ES-I3 (cell line): ENCODE results near the gene COL11A1.
"Not testable (repeated sequence)": the region's sequence is repeated elsewhere in the genome, so short reads cannot be mapped to it uniquely, and the experiment has no call there.

Experiments used
- H3K36me3 ChIP-seq: 2 replicates; pipeline ENCODE4 v1.6.1; 2013; ENCODE audit warnings: mild to moderate bottlenecking, low read length, control low read depth, moderate library complexity; ENCODE audit not compliant: insufficient read depth
- H3K4me1 ChIP-seq: 2 replicates; pipeline ENCODE4 v1.6.1; 2013; ENCODE audit warnings: mild to moderate bottlenecking, control low read depth, low read length; ENCODE audit not compliant: insufficient read depth
- H3K9ac ChIP-seq: 2 replicates; pipeline ENCODE4 v1.6.1; 2013; ENCODE audit warnings: low read depth, mild to moderate bottlenecking, low read length, moderate library complexity
- H3K9me3 ChIP-seq: 2 replicates; pipeline ENCODE4 v1.6.1; 2013; ENCODE audit warnings: mild to moderate bottlenecking, low read length, moderate library complexity; ENCODE audit not compliant: control insufficient read depth, insufficient read depth

COL11A1 gene

GRCh38 chr1:103109311-103109920 is 1.1 kb upstream of the COL11A1 start:
- no peaks in the 10 kb centered on the region for H3K9me3 ChIP-seq

GRCh38 chr1:103107741-103108375 is 464 bp downstream of the COL11A1 start:
- H3K9ac ChIP-seq = peak overlapping the region; percentile 98
- H3K4me1 ChIP-seq = no peaks in the 10 kb centered on the region; the same call in none of the 2 replicates
- no peaks in the 10 kb centered on the region for H3K36me3 ChIP-seq
- no peaks in the 10 kb centered on the region for H3K9me3 ChIP-seq

More at GRCh38 chr1:103109311-103109920, 1.1 kb upstream of the COL11A1 start:
- H3K36me3 ChIP-seq = no peaks in the 10 kb centered on the region
- no peaks in the 10 kb centered on the region; the same call in none of the 2 replicates for H3K4me1 ChIP-seq
- H3K9ac ChIP-seq = peak overlapping the region; percentile 98

GRCh38 chr1:103106426-103107341 is 1.6 kb downstream of the COL11A1 start:
- Histone ChIP-seq H3K9ac (peak overlapping the region; percentile 98; the same call in 1 of the 2 replicates), H3K9me3 (no peaks in the 10 kb centered on the region), H3K4me1 (no peaks in the 10 kb centered on the region; the same call in none of the 2 replicates), H3K36me3 (no peaks in the 10 kb centered on the region)

DNA sequence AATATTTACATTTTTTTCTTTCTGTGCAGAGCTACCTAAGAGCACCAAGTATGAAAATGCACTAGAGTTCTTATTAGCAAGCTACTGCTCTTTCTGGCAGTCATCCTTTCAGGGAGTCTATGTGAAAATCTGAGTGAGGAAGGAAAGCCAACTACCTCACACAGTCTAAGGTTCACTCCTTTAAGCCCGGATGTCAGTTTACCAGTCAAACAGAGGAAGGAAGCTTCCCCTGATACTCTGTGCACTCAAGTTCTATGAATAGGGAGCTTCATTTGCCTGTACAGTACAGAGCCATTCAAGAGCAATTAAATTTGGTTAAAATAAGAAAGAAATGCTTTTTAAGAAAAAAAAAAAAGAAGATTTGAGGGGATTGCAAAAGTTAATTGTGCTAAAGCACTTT is 6.9 kb downstream of the COL11A1 start:
- no peak overlapping the region for H3K9ac ChIP-seq
- no peaks in the 10 kb centered on the region for H3K36me3 ChIP-seq
- H3K4me1 ChIP-seq = no peaks in the 10 kb centered on the region
- H3K9me3 ChIP-seq = no peaks in the 10 kb centered on the region

DNA sequence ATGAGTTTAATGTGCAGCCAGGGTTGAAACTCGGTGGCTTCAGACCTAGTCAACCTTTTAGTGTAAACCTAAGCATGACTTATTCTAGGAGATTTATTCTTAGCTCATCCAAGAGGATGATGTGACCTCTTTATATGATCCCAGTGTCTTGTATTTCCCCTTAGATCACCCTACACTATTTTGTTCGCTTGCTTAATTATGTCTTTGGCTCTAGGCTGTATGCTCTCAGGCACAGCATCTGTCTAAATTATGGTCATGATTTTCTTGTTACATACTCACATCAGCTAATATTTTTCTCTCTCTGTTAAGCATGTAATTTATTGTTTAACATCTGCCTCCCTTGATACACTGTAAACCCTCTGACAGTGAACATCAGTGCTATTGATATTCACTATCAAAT is 19.1 kb downstream of the COL11A1 start:
- no peaks in the 10 kb centered on the region for H3K4me1 ChIP-seq

GRCh38 chr1:103087256-103087655 is 21.1 kb downstream of the COL11A1 start:
- Histone ChIP-seq H3K9ac (no peak overlapping the region), H3K4me1 (no peaks in the 10 kb centered on the region), H3K9me3 (no peaks in the 10 kb centered on the region), H3K36me3 (no peaks in the 10 kb centered on the region)

More for the DNA sequence above, 19.1 kb downstream of the COL11A1 start:
- Histone ChIP-seq H3K9ac (no peak overlapping the region), H3K9me3 (no peaks in the 10 kb centered on the region), H3K36me3 (no peaks in the 10 kb centered on the region)

DNA sequence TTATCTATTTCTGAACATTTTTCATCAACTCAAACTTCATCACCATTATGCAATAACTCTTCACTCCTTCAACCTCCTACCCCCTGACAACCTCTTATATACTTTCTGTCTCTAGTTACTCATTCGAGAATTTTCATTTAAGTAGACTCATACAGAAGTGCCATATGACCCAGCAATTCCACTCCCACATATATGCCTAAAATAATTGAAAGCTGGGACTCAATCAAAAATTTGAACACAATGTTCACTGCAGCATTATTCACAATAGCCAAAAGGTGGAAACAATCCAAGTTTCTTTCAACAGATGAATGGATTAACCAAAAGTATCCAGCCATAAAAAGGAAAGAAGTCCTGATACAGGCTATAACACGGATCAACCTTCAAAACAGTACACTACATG is 24.1 kb downstream of the COL11A1 start:
- no peaks in the 10 kb centered on the region for H3K36me3 ChIP-seq
- H3K9me3 ChIP-seq = no peaks in the 10 kb centered on the region
- H3K9ac ChIP-seq = no peak overlapping the region
- no peaks in the 10 kb centered on the region for H3K4me1 ChIP-seq

- Histone ChIP-seq H3K36me3 (no peaks in the 10 kb centered on the region), H3K9ac (no peak overlapping the region), H3K9me3 (no peaks in the 10 kb centered on the region), H3K4me1 (0 out of 2 replicates have a peak, but pooled peaks cover 4% of the 10 kb centered on the region)
These were observed 32.9 kb downstream of the COL11A1 start for GRCh38 chr1:103075316-103076000.

- Histone ChIP-seq H3K36me3 (no peaks in the 10 kb centered on the region), H3K4me1 (0 out of 2 replicates have a peak, but pooled peaks cover 4% of the 10 kb centered on the region), H3K9ac (no peak overlapping the region), H3K9me3 (no peaks in the 10 kb centered on the region)
These were observed 34.1 kb downstream of the COL11A1 start for GRCh38 chr1:103074224-103074623.

- Histone ChIP-seq H3K36me3 (no peaks in the 10 kb centered on the region), H3K9me3 (no peaks in the 10 kb centered on the region), H3K4me1 (0 out of 2 replicates have a peak, but pooled peaks cover under 1% of the 10 kb centered on the region), H3K9ac (no peak overlapping the region)
These were observed 39.1 kb downstream of the COL11A1 start for GRCh38 chr1:103069201-103069600.

DNA sequence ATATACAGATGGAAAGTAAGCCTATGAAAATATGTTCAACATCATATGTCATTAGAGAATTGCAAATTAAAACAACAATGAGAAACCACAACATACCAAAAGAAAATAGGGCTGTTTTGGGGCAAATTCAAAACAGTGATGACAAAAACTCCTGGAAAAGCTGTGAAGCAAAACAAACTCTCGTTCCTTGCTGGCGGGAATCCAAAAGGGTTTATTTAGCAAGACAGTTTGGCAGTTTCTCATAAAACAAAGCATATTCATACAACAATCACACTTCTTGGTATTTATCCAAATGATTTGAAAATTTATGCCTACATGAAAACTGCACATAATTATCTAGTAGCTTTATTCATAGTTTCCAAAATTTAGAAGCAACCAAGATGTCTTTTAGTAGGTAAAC is 44.4 kb downstream of the COL11A1 start:
- Histone ChIP-seq H3K4me1 (no peaks in the 10 kb centered on the region), H3K9ac (no peak overlapping the region), H3K9me3 (no peaks in the 10 kb centered on the region), H3K36me3 (no peaks in the 10 kb centered on the region)

- no peaks in the 10 kb centered on the region for H3K9me3 ChIP-seq
- H3K4me1 ChIP-seq = no peaks in the 10 kb centered on the region
- H3K36me3 ChIP-seq = no peaks in the 10 kb centered on the region
- H3K9ac ChIP-seq = no peak overlapping the region
These were observed 49.9 kb downstream of the COL11A1 start for GRCh38 chr1:103058391-103058790.

GRCh38 chr1:103056423-103056822 is 51.9 kb downstream of the COL11A1 start:
- Histone ChIP-seq H3K36me3 (no peaks in the 10 kb centered on the region), H3K4me1 (no peaks in the 10 kb centered on the region), H3K9me3 (no peaks in the 10 kb centered on the region), H3K9ac (no peak overlapping the region)

DNA sequence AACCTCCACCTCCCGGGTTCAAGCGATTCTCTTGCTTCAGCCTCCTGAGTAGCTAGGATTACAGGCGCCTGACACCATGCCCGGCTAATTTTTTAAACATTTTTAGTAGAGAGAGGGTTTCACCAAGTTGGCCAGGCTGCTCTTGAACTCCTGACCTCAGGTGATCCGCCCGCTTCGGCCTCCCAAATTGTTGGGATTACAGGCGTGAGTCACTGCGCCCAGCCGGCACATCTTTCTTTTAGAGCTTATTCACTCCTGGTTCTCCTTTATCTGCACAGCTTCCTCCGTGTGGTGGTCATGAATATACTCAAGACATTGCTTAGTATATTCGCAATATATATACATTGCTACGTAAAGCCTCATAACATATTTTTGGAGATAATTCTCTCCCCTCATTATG is 80.2 kb downstream of the COL11A1 start:
- H3K36me3 ChIP-seq, H3K9ac ChIP-seq, H3K4me1 ChIP-seq, H3K9me3 ChIP-seq: not testable (repeated sequence)
